Vagina (tissue), 2 donors: ENCODE data around the gene DBP. TPM values are rescaled to one million over a fixed set of nuclear protein-coding genes. Genes with fewer than 3 reads are reported as not detected.
A peak's percentile ranks its signal among the peaks of the same experiment; 100 is the strongest.

ENCODE experiments used
- DNase-seq, 2 donors: peaks; one replicate each; pipeline ENCODE4 v3.0.0-alpha.2; 2017; ENCODE audit errors: extremely low spot score in 2 of 2
- H3K27ac ChIP-seq: fragments of 200-600 bp; sonication (generic); one replicate; pipeline ENCODE4 v1.5.1; 2019
- H3K27me3 ChIP-seq: fragments of 200-600 bp; sonication (generic); one replicate; pipeline ENCODE4 v1.5.1; 2019
- H3K36me3 ChIP-seq, 2 donors: fragments of 200-600 bp; sonication (generic); one replicate each; pipeline ENCODE4 v1.5.1; 2017 to 2019
- H3K4me1 ChIP-seq: fragments of 200-600 bp; sonication (generic); one replicate; pipeline ENCODE4 v1.5.1; 2019
- H3K4me3 ChIP-seq, 2 donors: fragments of 200-600 bp; sonication (generic); 1 replicate in 1 of 2; 2 replicates in 1 of 2; pipeline ENCODE4 v1.5.1; 2016 to 2019
- H3K9me3 ChIP-seq: fragments of 200-600 bp; sonication (generic); one replicate; pipeline ENCODE4 v1.5.1; 2019
- CTCF ChIP-seq, 3 experiments: fragments of 450-650 bp in 2 of 3; fragments of 200-600 bp in 1 of 3; sonication (generic) in 1 of 3; IDR thresholded peaks; one replicate each; pipeline ENCODE4 v1.5.1; 2017 to 2019; ENCODE audit warnings: antibody characterized with exemption in 3 of 3, mild to moderate bottlenecking in 2 of 3, moderate library complexity in 2 of 3
- POLR2A ChIP-seq, 2 donors: fragments of 450-650 bp; IDR thresholded peaks; one replicate each; pipeline ENCODE4 v1.6.1; 2017; ENCODE audit warnings: antibody characterized with exemption in 2 of 2, mild to moderate bottlenecking in 2 of 2, moderate library complexity in 2 of 2
- POLR2AphosphoS5 ChIP-seq, 2 donors: sonication (generic); formaldehyde crosslinking; IDR thresholded peaks; one replicate each; pipeline ENCODE4 v1.9.0; 2017; ENCODE audit warnings: antibody characterized with exemption in 2 of 2, mild to moderate bottlenecking in 2 of 2, low read depth in 1 of 2; ENCODE audit not compliant: insufficient read depth in 1 of 2
- intact Hi-C: fragments of 100-400 bp; cut with DNase I; formaldehyde crosslinking; loops from one replicate; pipeline ENCODE4 v1.15.1; 2023
- total RNA-seq: library from RNA; depleted of rRNA; stranded (reverse); fragments of >200 nt; gene quantifications from one replicate; pipeline ENCODE4 v1.2.3, GENCODE V29; 2016

The DBP gene
- total RNA-seq, 1 donor from 2014 or later = 4.9 TPM

GRCh38 chr19:48676487-48676886 is 39.3 kb upstream of the DBP start:
- intact Hi-C loops = loop anchor here (10.0 kb wide), 1 partner anchor 58 kb away; no protein-coding TSS in a partner anchor
- H3K27ac ChIP-seq = no peak overlapping the region

GRCh38 chr19:48674921-48675824 is 38.0 kb upstream of the DBP start:
- no peaks in the 10 kb centered on the region for H3K9me3 ChIP-seq
- H3K27ac ChIP-seq = no peak overlapping the region
- intact Hi-C loops = loop anchor here (10.0 kb wide), 1 partner anchor 60 kb away; no protein-coding TSS in a partner anchor
- no peak overlapping the region for H3K4me3 ChIP-seq
- H3K36me3 ChIP-seq = no peaks in the 10 kb centered on the region
- no peaks in the 10 kb centered on the region for H3K27me3 ChIP-seq
- peaks cover 10% of the 10 kb centered on the region for H3K4me1 ChIP-seq
- TF ChIP-seq CTCF (IDR thresholded peaks at IDR 0.05) (peak; percentile 73 to 85 (median 76)), POLR2AphosphoS5 (IDR thresholded peaks at IDR 0.05; ENCODE audit: insufficient read depth in 1 of 2, low read depth in 1 of 2) (peak; percentile 52 to 60), POLR2A (IDR thresholded peaks at IDR 0.05) (no peak)
- no peak for DNase-seq

More at GRCh38 chr19:48676487-48676886, 39.3 kb upstream of the DBP start:
- no peak overlapping the region for H3K4me3 ChIP-seq
- no peaks in the 10 kb centered on the region for H3K27me3 ChIP-seq
- no peaks in the 10 kb centered on the region for H3K9me3 ChIP-seq
- DNase-seq = no peak
- no peak for TF ChIP-seq CTCF (IDR thresholded peaks at IDR 0.05)
- no peak for TF ChIP-seq POLR2A (IDR thresholded peaks at IDR 0.05)
- TF ChIP-seq POLR2AphosphoS5 (IDR thresholded peaks at IDR 0.05; ENCODE audit: insufficient read depth in 1 of 2, low read depth in 1 of 2) = no peak
- H3K4me1 ChIP-seq = peaks cover 10% of the 10 kb centered on the region
- no peaks in the 10 kb centered on the region for H3K36me3 ChIP-seq

GRCh38 chr19:48674216-48674809 is 37.1 kb upstream of the DBP start:
- DNase-seq = no peak

GRCh38 chr19:48673436-48674100 is 36.4 kb upstream of the DBP start:
- no peak for DNase-seq
- Histone ChIP-seq H3K4me1 (peaks cover 10% of the 10 kb centered on the region), H3K9me3 (no peaks in the 10 kb centered on the region), H3K36me3 (no peaks in the 10 kb centered on the region), H3K4me3 (no peak overlapping the region), H3K27me3 (no peaks in the 10 kb centered on the region), H3K27ac (no peak overlapping the region)
- intact Hi-C loops = loop anchor here (10.0 kb wide), 1 partner anchor 61 kb away; no protein-coding TSS in a partner anchor
- TF ChIP-seq POLR2A (IDR thresholded peaks at IDR 0.05) = no peak
- no peak for TF ChIP-seq CTCF (IDR thresholded peaks at IDR 0.05)
- TF ChIP-seq POLR2AphosphoS5 (IDR thresholded peaks at IDR 0.05; ENCODE audit: insufficient read depth in 1 of 2, low read depth in 1 of 2) = no peak

More at GRCh38 chr19:48674216-48674809, 37.1 kb upstream of the DBP start:
- no peaks in the 10 kb centered on the region for H3K27me3 ChIP-seq
- TF ChIP-seq CTCF (IDR thresholded peaks at IDR 0.05) (no peak), POLR2AphosphoS5 (IDR thresholded peaks at IDR 0.05; ENCODE audit: insufficient read depth in 1 of 2, low read depth in 1 of 2) (no peak), POLR2A (IDR thresholded peaks at IDR 0.05) (no peak)
- no peak overlapping the region for H3K4me3 ChIP-seq
- H3K27ac ChIP-seq = no peak overlapping the region
- H3K9me3 ChIP-seq = no peaks in the 10 kb centered on the region
- intact Hi-C loops = loop anchor here (10.0 kb wide), 1 partner anchor 60 kb away; no protein-coding TSS in a partner anchor
- no peaks in the 10 kb centered on the region for H3K36me3 ChIP-seq
- H3K4me1 ChIP-seq = peaks cover 10% of the 10 kb centered on the region
